GM23248 (cell line): ENCODE results near the gene MYH15.

ENCODE experiments used
- EZH2 ChIP-seq: fragments of 200-600 bp; sonication (generic); IDR thresholded peaks from 2 replicates; pipeline ENCODE4 v1.6.1; 2018; ENCODE audit warnings: antibody characterized with exemption, mild to moderate bottlenecking; ENCODE audit not compliant: insufficient read depth, poor library complexity, severe bottlenecking
- EZH2phosphoT487 ChIP-seq: fragments of 200-600 bp; sonication (generic); IDR thresholded peaks from 2 replicates; pipeline ENCODE4 v1.6.1; 2018; ENCODE audit warnings: antibody characterized with exemption, moderate library complexity, mild to moderate bottlenecking, low read depth; ENCODE audit not compliant: insufficient read depth

DNA sequence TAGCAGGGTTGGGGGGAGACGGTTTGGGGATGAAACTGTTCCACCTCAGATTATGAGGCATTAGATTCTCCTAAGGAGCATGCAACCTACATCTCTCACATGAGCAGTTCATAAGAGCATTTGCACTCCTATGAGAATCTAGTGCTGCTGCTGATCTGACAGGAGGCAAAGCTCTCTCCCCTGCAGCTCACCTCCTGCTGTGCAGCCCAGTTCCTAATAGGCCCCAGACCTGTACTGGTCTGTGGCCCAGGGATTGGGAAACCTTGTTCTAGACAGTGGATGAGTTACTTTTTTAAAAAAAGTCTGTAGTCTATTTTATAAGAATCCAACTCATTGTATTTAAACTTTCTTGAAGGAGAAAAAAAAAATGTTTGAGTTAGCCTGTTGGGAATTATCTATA lies 114.1 kb downstream of the MYH15 start:
- TF ChIP-seq EZH2phosphoT487: no peak
- TF ChIP-seq EZH2: no peak
